Measurements from ENCODE around the gene KLHL11. TPM values are rescaled to one million over a fixed set of nuclear protein-coding genes. Genes with fewer than 3 reads are reported as not detected.
A peak's percentile ranks its signal among the peaks of the same experiment; 100 is the strongest.

Gene KLHL11
- polyA plus RNA-seq, 3 donors, result 9.0 to 9.8 (median 9.7) TPM

- DNase-seq (ENCODE audit: extremely low read depth in 1 of 11, low read depth in 9 of 11, low spot score in 4 of 11), result no peak
These were observed 47.2 kb downstream of the KLHL11 start for GRCh38 chr17:41818024-41818423.

- DNase-seq (ENCODE audit: extremely low read depth in 1 of 11, low read depth in 9 of 11, low spot score in 4 of 11), result no peak
These were observed 48.4 kb downstream of the KLHL11 start for GRCh38 chr17:41816637-41817320.

GRCh38 chr17:41814195-41814594, 51.0 kb downstream of the KLHL11 start:
- peak in 1 of 11 donors; percentile 27 for DNase-seq (ENCODE audit: extremely low read depth in 1 of 11, low read depth in 9 of 11, low spot score in 4 of 11)

GRCh38 chr17:41813699-41814124, 51.5 kb downstream of the KLHL11 start:
- no peak for DNase-seq (ENCODE audit: extremely low read depth in 1 of 11, low read depth in 9 of 11, low spot score in 4 of 11)

GRCh38 chr17:41813152-41813680, 52.0 kb downstream of the KLHL11 start:
- DNase-seq (ENCODE audit: extremely low read depth in 1 of 11, low read depth in 9 of 11, low spot score in 4 of 11), result no peak

- peak; percentile 81 to 93 (median 86) for DNase-seq (ENCODE audit: extremely low read depth in 1 of 11, low read depth in 9 of 11, low spot score in 4 of 11)
These were observed 52.7 kb downstream of the KLHL11 start, which contains the start of gene FKBP10 for GRCh38 chr17:41812381-41813151. FKBP10 (plus strand) TSS chr17:41813004; CDS start chr17:41813035, 31 bp downstream.

- peak in 6 of 11 donors; percentile 72 to 78 (median 75) for DNase-seq (ENCODE audit: extremely low read depth in 1 of 11, low read depth in 9 of 11, low spot score in 4 of 11)
These were observed 53.5 kb downstream of the KLHL11 start, which contains the start of gene P3H4 for GRCh38 chr17:41811549-41812380. P3H4 (minus strand) TSS chr17:41811949; CDS start chr17:41811915, 34 bp downstream.

- DNase-seq (ENCODE audit: extremely low read depth in 1 of 11, low read depth in 9 of 11, low spot score in 4 of 11), result no peak
These were observed 54.3 kb downstream of the KLHL11 start for GRCh38 chr17:41810659-41811548.

- DNase-seq (ENCODE audit: extremely low read depth in 1 of 11, low read depth in 9 of 11, low spot score in 4 of 11), result no peak
These were observed 58.4 kb downstream of the KLHL11 start for GRCh38 chr17:41806685-41807445.

Other genes starting within 250 kb of the KLHL11 start
- gene KRT17, start 240.8 kb downstream of the KLHL11 start, polyA plus RNA-seq (ENCODE audit: insufficient read length in 3 of 3), result 10 to 100 TPM in 1 of 3 donors, 1 to 10 TPM in 2; 1.6 to 12.0 (median 3.2) TPM
- 100 to 1,000 TPM; 706 to 791 (median 745) TPM for gene EIF1, start 176.5 kb downstream of the KLHL11 start, polyA plus RNA-seq (ENCODE audit: insufficient read length in 3 of 3)
- gene GAST, start 153.1 kb downstream of the KLHL11 start, polyA plus RNA-seq (ENCODE audit: insufficient read length in 3 of 3), result not detected
- gene HAP1, start 130.8 kb downstream of the KLHL11 start, polyA plus RNA-seq (ENCODE audit: insufficient read length in 3 of 3), result 1 to 10 TPM in 1 of 3 donors, under 1 TPM in 2; 0.90 to 1.2 (median 0.90) TPM
- 100 to 1,000 TPM; 169 to 222 (median 221) TPM for gene JUP, start 78.7 kb downstream of the KLHL11 start, polyA plus RNA-seq (ENCODE audit: insufficient read length in 3 of 3)
- gene P3H4, start 53.5 kb downstream of the KLHL11 start, polyA plus RNA-seq (ENCODE audit: insufficient read length in 3 of 3), result 10 to 100 TPM; 31.4 to 47.4 (median 40.1) TPM
- 100 to 1,000 TPM; 133 to 178 (median 165) TPM for gene FKBP10, start 52.4 kb downstream of the KLHL11 start, polyA plus RNA-seq (ENCODE audit: insufficient read length in 3 of 3)
- 10 to 100 TPM; 79.5 to 95.7 (median 89.9) TPM for gene NT5C3B, start 29.2 kb downstream of the KLHL11 start, polyA plus RNA-seq (ENCODE audit: insufficient read length in 3 of 3)
- under 1 TPM; 0.16 to 0.33 (median 0.26) TPM for gene KLHL10, start 27.6 kb downstream of the KLHL11 start, polyA plus RNA-seq (ENCODE audit: insufficient read length in 3 of 3)
- 10 to 100 TPM; 87.1 to 95.2 (median 88.7) TPM for gene ACLY, start 53.5 kb upstream of the KLHL11 start, polyA plus RNA-seq (ENCODE audit: insufficient read length in 3 of 3)
- gene ODAD4, start 65.2 kb upstream of the KLHL11 start, polyA plus RNA-seq (ENCODE audit: insufficient read length in 3 of 3), result 1 to 10 TPM; 5.6 to 9.1 (median 8.4) TPM
- 10 to 100 TPM; 56.5 to 84.0 (median 68.4) TPM for gene CNP, start 101.4 kb upstream of the KLHL11 start, polyA plus RNA-seq (ENCODE audit: insufficient read length in 3 of 3)
- gene DNAJC7, start 152.0 kb upstream of the KLHL11 start, polyA plus RNA-seq (ENCODE audit: insufficient read length in 3 of 3), result 100 to 1,000 TPM; 153 to 162 (median 154) TPM
- gene NKIRAS2, start 154.7 kb upstream of the KLHL11 start, polyA plus RNA-seq (ENCODE audit: insufficient read length in 3 of 3), result 10 to 100 TPM; 48.9 to 58.2 (median 49.8) TPM
- gene C17orf113, start 185.2 kb upstream of the KLHL11 start, polyA plus RNA-seq (ENCODE audit: insufficient read length in 3 of 3), result 1 to 10 TPM; 3.4 to 6.4 (median 4.6) TPM
- 1 to 10 TPM; 8.7 TPM for gene ZNF385C, start 233.1 kb upstream of the KLHL11 start, polyA plus RNA-seq (ENCODE audit: insufficient read length in 3 of 3)
- gene DHX58, start 247.3 kb upstream of the KLHL11 start, polyA plus RNA-seq (ENCODE audit: insufficient read length in 3 of 3), result 10 to 100 TPM in 1 of 3 donors, 1 to 10 TPM in 2; 7.1 to 13.3 (median 7.1) TPM